ENCODE data around the gene CACNG8. TPM values are rescaled to one million over a fixed set of nuclear protein-coding genes. Genes with fewer than 3 reads are reported as not detected.

Gene CACNG8
- total and polyA plus RNA-seq, 5 donors from 2014 or later, result not detected

GRCh38 chr19:54014920-54015560 lies 52.3 kb downstream of the CACNG8 start:
- no peaks in the 10 kb centered on the region for H3K36me3 ChIP-seq (ENCODE audit: control insufficient read depth, insufficient read depth, low read length)
- peaks cover 3% of the 10 kb centered on the region for H3K36me3 Mint-ChIP-seq
- no peak overlapping the region for H3K4me3 Mint-ChIP-seq
- H3K9me3 Mint-ChIP-seq, result peaks cover 0 to 6% (median 0%) of the 10 kb centered on the region in 7 donors
- H3K27me3 Mint-ChIP-seq, result peaks cover 19% of the 10 kb centered on the region
- ATAC-seq (ENCODE audit: low read depth in 2 of 2), result no peak
- H3K4me1 ChIP-seq (ENCODE audit: control insufficient read depth, insufficient read depth, low read length, poor library complexity, severe bottlenecking), result no peaks in the 10 kb centered on the region
- DNase-seq, result no peak
- no peaks in the 10 kb centered on the region for H3K27me3 ChIP-seq (ENCODE audit: control insufficient read depth, insufficient read depth, low read length)
- no peaks in the 10 kb centered on the region for H3K9me3 ChIP-seq (ENCODE audit: control insufficient read depth in 2 of 2, low read length in 2 of 2)
- no peaks in the 10 kb centered on the region for H3K4me1 Mint-ChIP-seq
- H3K4me3 ChIP-seq (ENCODE audit: low read depth, low read length), result no peak overlapping the region
- H3K27ac ChIP-seq (ENCODE audit: insufficient read depth, low read length, poor library complexity, severe bottlenecking), result no peak overlapping the region
- peak overlapping the region in 1 of 3 donors; percentile 7 for H3K27ac Mint-ChIP-seq

- Histone ChIP-seq H3K27me3 (ENCODE audit: control insufficient read depth, insufficient read depth, low read length) (no peaks in the 10 kb centered on the region), H3K4me3 (ENCODE audit: low read depth, low read length) (no peak overlapping the region), H3K4me1 (ENCODE audit: control insufficient read depth, insufficient read depth, low read length, poor library complexity, severe bottlenecking) (no peaks in the 10 kb centered on the region), H3K9me3 (ENCODE audit: control insufficient read depth in 2 of 2, low read length in 2 of 2) (no peaks in the 10 kb centered on the region), H3K36me3 (ENCODE audit: control insufficient read depth, insufficient read depth, low read length) (no peaks in the 10 kb centered on the region), H3K27ac (ENCODE audit: insufficient read depth, low read length, poor library complexity, severe bottlenecking) (no peak overlapping the region)
- Mint-ChIP-seq H3K27me3 (peaks cover 17% of the 10 kb centered on the region), H3K4me3 (no peak overlapping the region), H3K27ac (no peak overlapping the region), H3K9me3 (peaks cover 0 to 5% (median 0%) of the 10 kb centered on the region in 7 donors), H3K36me3 (peaks cover 3% of the 10 kb centered on the region), H3K4me1 (no peaks in the 10 kb centered on the region)
- no peak for ATAC-seq (ENCODE audit: low read depth in 2 of 2)
- DNase-seq, result no peak
Observed at GRCh38 chr19:54017261-54017660, 54.5 kb downstream of the CACNG8 start.

- no peak overlapping the region for H3K27ac Mint-ChIP-seq
- Histone ChIP-seq H3K36me3 (ENCODE audit: control insufficient read depth, insufficient read depth, low read length) (no peaks in the 10 kb centered on the region), H3K4me3 (ENCODE audit: low read depth, low read length) (no peak overlapping the region), H3K27me3 (ENCODE audit: control insufficient read depth, insufficient read depth, low read length) (no peaks in the 10 kb centered on the region), H3K9me3 (ENCODE audit: control insufficient read depth in 2 of 2, low read length in 2 of 2) (no peaks in the 10 kb centered on the region), H3K4me1 (ENCODE audit: control insufficient read depth, insufficient read depth, low read length, poor library complexity, severe bottlenecking) (no peaks in the 10 kb centered on the region), H3K27ac (ENCODE audit: insufficient read depth, low read length, poor library complexity, severe bottlenecking) (no peak overlapping the region)
- no peak for ATAC-seq (ENCODE audit: low read depth in 2 of 2)
- no peak for DNase-seq
- H3K27me3 Mint-ChIP-seq, result peaks cover 28% of the 10 kb centered on the region
- peaks cover 0 to 4% (median 0%) of the 10 kb centered on the region in 4 donors for H3K4me1 Mint-ChIP-seq
- H3K4me3 Mint-ChIP-seq, result no peak overlapping the region
- H3K9me3 Mint-ChIP-seq, result peaks cover 0 to 2% (median 0%) of the 10 kb centered on the region in 7 donors
- no peaks in the 10 kb centered on the region for H3K36me3 Mint-ChIP-seq
Observed at GRCh38 chr19:54021363-54021762, 58.6 kb downstream of the CACNG8 start.

- DNase-seq, result no peak
- no peak overlapping the region for H3K4me3 Mint-ChIP-seq
- no peak for ATAC-seq (ENCODE audit: low read depth in 2 of 2)
- H3K4me1 Mint-ChIP-seq, result peaks cover 0 to 4% (median 0%) of the 10 kb centered on the region in 4 donors
- no peaks in the 10 kb centered on the region for H3K36me3 Mint-ChIP-seq
- Histone ChIP-seq H3K36me3 (ENCODE audit: control insufficient read depth, insufficient read depth, low read length) (no peaks in the 10 kb centered on the region), H3K4me1 (ENCODE audit: control insufficient read depth, insufficient read depth, low read length, poor library complexity, severe bottlenecking) (no peaks in the 10 kb centered on the region), H3K4me3 (ENCODE audit: low read depth, low read length) (no peak overlapping the region), H3K9me3 (ENCODE audit: control insufficient read depth in 2 of 2, low read length in 2 of 2) (no peaks in the 10 kb centered on the region), H3K27me3 (ENCODE audit: control insufficient read depth, insufficient read depth, low read length) (no peaks in the 10 kb centered on the region), H3K27ac (ENCODE audit: insufficient read depth, low read length, poor library complexity, severe bottlenecking) (no peak overlapping the region)
- peaks cover 28% of the 10 kb centered on the region for H3K27me3 Mint-ChIP-seq
- no peak overlapping the region for H3K27ac Mint-ChIP-seq
- H3K9me3 Mint-ChIP-seq, result peaks cover 0 to 2% (median 0%) of the 10 kb centered on the region in 7 donors
Observed at GRCh38 chr19:54021932-54022331, 59.2 kb downstream of the CACNG8 start.

GRCh38 chr19:54023191-54023590 lies 60.5 kb downstream of the CACNG8 start:
- H3K4me1 Mint-ChIP-seq, result peaks cover 0 to 4% (median 0%) of the 10 kb centered on the region in 4 donors
- H3K36me3 Mint-ChIP-seq, result no peaks in the 10 kb centered on the region
- H3K27ac Mint-ChIP-seq, result no peak overlapping the region
- Histone ChIP-seq H3K27me3 (ENCODE audit: control insufficient read depth, insufficient read depth, low read length) (no peaks in the 10 kb centered on the region), H3K4me1 (ENCODE audit: control insufficient read depth, insufficient read depth, low read length, poor library complexity, severe bottlenecking) (no peaks in the 10 kb centered on the region), H3K4me3 (ENCODE audit: low read depth, low read length) (no peak overlapping the region), H3K9me3 (ENCODE audit: control insufficient read depth in 2 of 2, low read length in 2 of 2) (no peaks in the 10 kb centered on the region), H3K27ac (ENCODE audit: insufficient read depth, low read length, poor library complexity, severe bottlenecking) (no peak overlapping the region), H3K36me3 (ENCODE audit: control insufficient read depth, insufficient read depth, low read length) (no peaks in the 10 kb centered on the region)
- H3K27me3 Mint-ChIP-seq, result peaks cover 19% of the 10 kb centered on the region
- peaks cover 0 to 2% (median 0%) of the 10 kb centered on the region in 7 donors for H3K9me3 Mint-ChIP-seq
- no peak overlapping the region for H3K4me3 Mint-ChIP-seq
- DNase-seq (no peak), ATAC-seq (ENCODE audit: low read depth in 2 of 2) (no peak)

- Mint-ChIP-seq H3K4me1 (peaks cover 0 to 4% (median 0%) of the 10 kb centered on the region in 4 donors), H3K27me3 (peaks cover 19% of the 10 kb centered on the region), H3K27ac (no peak overlapping the region), H3K36me3 (no peaks in the 10 kb centered on the region), H3K4me3 (no peak overlapping the region), H3K9me3 (peaks cover 0 to 2% (median 0%) of the 10 kb centered on the region in 7 donors)
- DNase-seq (no peak), ATAC-seq (ENCODE audit: low read depth in 2 of 2) (no peak)
- H3K9me3 ChIP-seq (ENCODE audit: control insufficient read depth in 2 of 2, low read length in 2 of 2), result no peaks in the 10 kb centered on the region
- no peak overlapping the region for H3K27ac ChIP-seq (ENCODE audit: insufficient read depth, low read length, poor library complexity, severe bottlenecking)
- H3K27me3 ChIP-seq (ENCODE audit: control insufficient read depth, insufficient read depth, low read length), result no peaks in the 10 kb centered on the region
- H3K4me1 ChIP-seq (ENCODE audit: control insufficient read depth, insufficient read depth, low read length, poor library complexity, severe bottlenecking), result no peaks in the 10 kb centered on the region
- no peak overlapping the region for H3K4me3 ChIP-seq (ENCODE audit: low read depth, low read length)
- no peaks in the 10 kb centered on the region for H3K36me3 ChIP-seq (ENCODE audit: control insufficient read depth, insufficient read depth, low read length)
Observed at GRCh38 chr19:54024660-54025059, 61.9 kb downstream of the CACNG8 start.

- Mint-ChIP-seq H3K27ac (no peak overlapping the region), H3K36me3 (no peaks in the 10 kb centered on the region), H3K4me1 (peaks cover 0 to 4% (median 3%) of the 10 kb centered on the region in 4 donors), H3K27me3 (peaks cover 23% of the 10 kb centered on the region), H3K4me3 (no peak overlapping the region), H3K9me3 (peaks cover 0 to 2% (median 0%) of the 10 kb centered on the region in 7 donors)
- ATAC-seq (ENCODE audit: low read depth in 2 of 2) (no peak), DNase-seq (no peak)
- H3K36me3 ChIP-seq (ENCODE audit: control insufficient read depth, insufficient read depth, low read length), result no peaks in the 10 kb centered on the region
- H3K27ac ChIP-seq (ENCODE audit: insufficient read depth, low read length, poor library complexity, severe bottlenecking), result no peak overlapping the region
- no peak overlapping the region for H3K4me3 ChIP-seq (ENCODE audit: low read depth, low read length)
- H3K27me3 ChIP-seq (ENCODE audit: control insufficient read depth, insufficient read depth, low read length), result no peaks in the 10 kb centered on the region
- no peaks in the 10 kb centered on the region for H3K4me1 ChIP-seq (ENCODE audit: control insufficient read depth, insufficient read depth, low read length, poor library complexity, severe bottlenecking)
- no peaks in the 10 kb centered on the region for H3K9me3 ChIP-seq (ENCODE audit: control insufficient read depth in 2 of 2, low read length in 2 of 2)
Observed at GRCh38 chr19:54026656-54027055, 63.9 kb downstream of the CACNG8 start.

- H3K27ac Mint-ChIP-seq, result no peak overlapping the region
- H3K9me3 ChIP-seq (ENCODE audit: control insufficient read depth in 2 of 2, low read length in 2 of 2), result no peaks in the 10 kb centered on the region
- H3K27ac ChIP-seq (ENCODE audit: insufficient read depth, low read length, poor library complexity, severe bottlenecking), result no peak overlapping the region
- peaks cover 0 to 4% (median under 1%) of the 10 kb centered on the region in 4 donors for H3K4me1 Mint-ChIP-seq
- H3K9me3 Mint-ChIP-seq, result peaks cover 0 to 2% (median 0%) of the 10 kb centered on the region in 7 donors
- DNase-seq (no peak), ATAC-seq (ENCODE audit: low read depth in 2 of 2) (no peak)
- no peaks in the 10 kb centered on the region for H3K36me3 ChIP-seq (ENCODE audit: control insufficient read depth, insufficient read depth, low read length)
- no peak overlapping the region for H3K4me3 Mint-ChIP-seq
- H3K27me3 Mint-ChIP-seq, result peaks cover 6% of the 10 kb centered on the region
- H3K27me3 ChIP-seq (ENCODE audit: control insufficient read depth, insufficient read depth, low read length), result no peaks in the 10 kb centered on the region
- no peak overlapping the region for H3K4me3 ChIP-seq (ENCODE audit: low read depth, low read length)
- H3K36me3 Mint-ChIP-seq, result no peaks in the 10 kb centered on the region
- no peaks in the 10 kb centered on the region for H3K4me1 ChIP-seq (ENCODE audit: control insufficient read depth, insufficient read depth, low read length, poor library complexity, severe bottlenecking)
Observed at GRCh38 chr19:54029301-54029700, 66.6 kb downstream of the CACNG8 start.
